GM23338 (cell line): Measurements from ENCODE around the gene CCDC152. TPM values are rescaled to one million over a fixed set of nuclear protein-coding genes. Genes with fewer than 3 reads are reported as not detected.
"Not testable (repeated sequence)": the region's sequence is repeated elsewhere in the genome, so short reads cannot be mapped to it uniquely, and the experiment has no call there.

ENCODE experiments used
- ATAC-seq: fragments of 200-7000 bp; cut with Tn5 transposase; 3 replicates; pipeline ENCODE4 v1.9.1; 2020
- DNase-seq: peaks from one replicate; pipeline ENCODE4 v3.0.0-alpha.2; 2015; ENCODE audit warnings: low spot score
- H2AFZ ChIP-seq: fragments of 200-600 bp; sonication (generic); 2 replicates; pipeline ENCODE4 v1.8.0; 2016; ENCODE audit warnings: antibody characterized with exemption, mild to moderate bottlenecking, moderate library complexity
- H3F3A ChIP-seq: fragments of 200-600 bp; sonication (generic); replicated peaks from 2 replicates; pipeline ENCODE4 v1.8.0; 2017; ENCODE audit warnings: antibody characterized with exemption, mixed run types, low read depth
- H3K27ac ChIP-seq: fragments of 200-600 bp; sonication (generic); 2 replicates; pipeline ENCODE4 v1.6.1; 2016; ENCODE audit warnings: low read depth
- H3K27me3 ChIP-seq: fragments of 200-600 bp; sonication (generic); 2 replicates; pipeline ENCODE4 v1.8.0; 2016; ENCODE audit warnings: mild to moderate bottlenecking, mixed run types, moderate library complexity; ENCODE audit not compliant: insufficient read depth
- H3K36me3 ChIP-seq: fragments of 200-600 bp; sonication (generic); 2 replicates; pipeline ENCODE4 v1.8.0; 2016; ENCODE audit warnings: mild to moderate bottlenecking; ENCODE audit not compliant: insufficient read depth
- H3K4me1 ChIP-seq: fragments of 200-600 bp; sonication (generic); 2 replicates; pipeline ENCODE4 v1.8.0; 2016; ENCODE audit warnings: mild to moderate bottlenecking, moderate library complexity; ENCODE audit not compliant: insufficient read depth
- H3K4me2 ChIP-seq: fragments of 200-600 bp; sonication (generic); 2 replicates; pipeline ENCODE4 v1.7.1; 2017; ENCODE audit warnings: mixed run types
- H3K4me3 ChIP-seq: fragments of 200-600 bp; sonication (generic); 2 replicates; pipeline ENCODE4 v1.6.1; 2016; ENCODE audit warnings: mixed run types
- H3K79me2 ChIP-seq: fragments of 200-600 bp; sonication (generic); replicated peaks from 2 replicates; pipeline ENCODE4 v1.8.0; 2017; ENCODE audit warnings: mild to moderate bottlenecking; ENCODE audit not compliant: insufficient read depth
- H3K9me2 ChIP-seq: fragments of 200-600 bp; sonication (generic); 2 replicates; pipeline ENCODE4 v1.8.0; 2017; ENCODE audit not compliant: insufficient read depth
- H4K20me1 ChIP-seq: fragments of 200-600 bp; sonication (generic); replicated peaks from 2 replicates; pipeline ENCODE4 v1.8.0; 2017; ENCODE audit warnings: mild to moderate bottlenecking; ENCODE audit not compliant: insufficient read depth
- H3K27ac Mint-ChIP-seq: 2 replicates; pipeline ENCODE4 v1.8.0; 2020; ENCODE audit warnings: inconsistent platforms, mild to moderate bottlenecking, moderate library complexity, mixed read lengths
- H3K27me3 Mint-ChIP-seq: 3 replicates; pipeline ENCODE4 v1.8.0; 2022; ENCODE audit warnings: low read depth, mild to moderate bottlenecking, moderate library complexity, mixed read lengths, inconsistent platforms; ENCODE audit not compliant: insufficient read depth, poor library complexity
- H3K36me3 Mint-ChIP-seq: 3 replicates; pipeline ENCODE4 v1.8.0; 2021; ENCODE audit warnings: low read depth, mild to moderate bottlenecking, inconsistent platforms, moderate library complexity, mixed read lengths
- H3K4me1 Mint-ChIP-seq: 3 replicates; pipeline ENCODE4 v1.8.0; 2020; ENCODE audit warnings: mild to moderate bottlenecking, inconsistent platforms, mixed read lengths
- H3K4me3 Mint-ChIP-seq: 3 replicates; pipeline ENCODE4 v1.8.0; 2021; ENCODE audit warnings: moderate library complexity, mild to moderate bottlenecking, inconsistent platforms, mixed read lengths
- H3K9me3 Mint-ChIP-seq: 3 replicates; pipeline ENCODE4 v1.8.0; 2020; ENCODE audit warnings: moderate library complexity, mild to moderate bottlenecking, inconsistent platforms, mixed read lengths
- CREB1 ChIP-seq: fragments of 250-450 bp; sonication (Bioruptor Pico); IDR thresholded peaks from 2 replicates; pipeline ENCODE4 v1.5.0; 2020; ENCODE audit warnings: low read depth, mild to moderate bottlenecking, moderate library complexity
- CTCF ChIP-seq, 2 experiments: fragments of 200-600 bp in 1 of 2; sonication (generic) in 1 of 2; conservative IDR thresholded peaks; 2 replicates each; pipeline versions ENCODE4 v1.5.1 to v1.6.1; 2016 to 2017; ENCODE audit warnings: antibody characterized with exemption in 2 of 2, low read depth in 2 of 2, mild to moderate bottlenecking in 2 of 2, moderate library complexity in 1 of 2
- ETS1 ChIP-seq: IDR thresholded peaks from 2 replicates; pipeline ENCODE4 v1.6.1; 2016; ENCODE audit warnings: antibody characterized with exemption
- EZH2 ChIP-seq: fragments of 200-600 bp; sonication (generic); IDR thresholded peaks from one replicate; pipeline ENCODE4 v1.8.0; 2017; ENCODE audit warnings: antibody characterized with exemption, mild to moderate bottlenecking, low read depth; ENCODE audit not compliant: unreplicated experiment
- EZH2phosphoT487 ChIP-seq: fragments of 200-600 bp; sonication (generic); IDR thresholded peaks from one replicate; pipeline ENCODE4 v1.8.1; 2018; ENCODE audit warnings: antibody characterized with exemption; ENCODE audit not compliant: unreplicated experiment
- JUNB ChIP-seq: IDR thresholded peaks from one replicate; pipeline ENCODE4 v1.6.1; 2016; ENCODE audit warnings: antibody characterized with exemption; ENCODE audit not compliant: unreplicated experiment
- NANOG ChIP-seq: IDR thresholded peaks from 2 replicates; pipeline ENCODE4 v1.6.1; 2016; ENCODE audit warnings: antibody characterized with exemption, borderline replicate concordance
- POLR2AphosphoS5 ChIP-seq: IDR thresholded peaks from 2 replicates; pipeline ENCODE4 v1.6.1; 2016; ENCODE audit warnings: antibody characterized with exemption, low read depth
- REST ChIP-seq: IDR thresholded peaks from one replicate; pipeline ENCODE4 v1.6.1; 2018; ENCODE audit warnings: antibody characterized with exemption; ENCODE audit not compliant: unreplicated experiment
- ZNF331 ChIP-seq: fragments of 250-450 bp; sonication (Bioruptor Pico); IDR thresholded peaks from 2 replicates; pipeline ENCODE4 v1.5.0; 2020; ENCODE audit warnings: low read depth, mild to moderate bottlenecking, moderate library complexity
- ZNF462 ChIP-seq: fragments of 250-450 bp; sonication (Bioruptor Pico); IDR thresholded peaks from 2 replicates; pipeline ENCODE4 v1.5.0; 2020; ENCODE audit warnings: mild to moderate bottlenecking, moderate library complexity
- polyA plus RNA-seq: library from polyadenylated mRNA; unstranded; fragments of >200 nt; fragmentation: Nextera tagmentation; extraction: Ambion mirVana; gene quantifications from 2 replicates; pipeline ENCODE4 v1.2.1, GENCODE V29; 2016
- total RNA-seq: library from RNA; depleted of rRNA; stranded (reverse); fragments of >200 nt; shearing (Covaris generic); gene quantifications from 2 replicates; pipeline ENCODE4 v1.2.3, GENCODE V29; 2014

The CCDC152 gene
- total and polyA plus RNA-seq, 2 experiments from 2014 or later = 16.2 to 75.9 TPM

- TF ChIP-seq ZNF462 (CRISPR knock-in tag) = no peak
- no peak for TF ChIP-seq EZH2
- no peak for TF ChIP-seq REST
- no peak for TF ChIP-seq ZNF331 (CRISPR knock-in tag)
- TF ChIP-seq CREB1 (CRISPR knock-in tag) = no peak
- TF ChIP-seq CTCF (conservative IDR thresholded peaks at IDR 0.05; ENCODE audit: low read depth in 2 of 2) = no peak
- no peak for TF ChIP-seq JUNB
- TF ChIP-seq EZH2phosphoT487 = no peak
- no peak for TF ChIP-seq ETS1
- TF ChIP-seq POLR2AphosphoS5 = no peak
- TF ChIP-seq NANOG = no peak
Measured at GRCh38 chr5:42721484-42721883, 35.1 kb upstream of the CCDC152 start (continued).

GRCh38 chr5:42734531-42735058, 22.0 kb upstream of the CCDC152 start:
- Mint-ChIP-seq H3K9me3 (peaks cover 13% of the 10 kb centered on the region; the same call in 2 of the 3 replicates), H3K4me3 (peak overlapping the region; percentile 21; the same call in 1 of the 3 replicates)
- H3K27me3 ChIP-seq, ATAC-seq, H3K79me2 ChIP-seq, H3F3A ChIP-seq, H3K27ac Mint-ChIP-seq, H3K4me3 ChIP-seq, H4K20me1 ChIP-seq, H3K36me3 ChIP-seq, H3K4me2 ChIP-seq, H3K9me2 ChIP-seq, H3K27me3 Mint-ChIP-seq, H3K27ac ChIP-seq, H3K4me1 ChIP-seq, H3K4me1 Mint-ChIP-seq, H3K36me3 Mint-ChIP-seq, DNase-seq: not testable (repeated sequence)
- H2AFZ ChIP-seq = peak overlapping the region; percentile 3; the same call in 1 of the 2 replicates
